Glomerular endothelial cell (primary cell): ENCODE results near the gene GMDS. TPM values are rescaled to one million over a fixed set of nuclear protein-coding genes. Genes with fewer than 3 reads are reported as not detected.

ENCODE experiments used
- DNase-seq: peaks from one replicate; pipeline ENCODE4 v3.0.0-alpha.2; 2011; ENCODE audit warnings: low read depth, low spot score; ENCODE audit errors: extremely low read depth
- total RNA-seq: library from RNA; depleted of rRNA; stranded (reverse); fragments of >200 nt; gene quantifications from 2 replicates; pipeline ENCODE4 v1.2.3, GENCODE V29; 2015

Gene GMDS
- total RNA-seq, 1 donor from 2014 or later: 26.3 TPM

GRCh38 chr6:1735239-1735803, 510.1 kb downstream of the GMDS start:
- DNase-seq: no peak

DNA sequence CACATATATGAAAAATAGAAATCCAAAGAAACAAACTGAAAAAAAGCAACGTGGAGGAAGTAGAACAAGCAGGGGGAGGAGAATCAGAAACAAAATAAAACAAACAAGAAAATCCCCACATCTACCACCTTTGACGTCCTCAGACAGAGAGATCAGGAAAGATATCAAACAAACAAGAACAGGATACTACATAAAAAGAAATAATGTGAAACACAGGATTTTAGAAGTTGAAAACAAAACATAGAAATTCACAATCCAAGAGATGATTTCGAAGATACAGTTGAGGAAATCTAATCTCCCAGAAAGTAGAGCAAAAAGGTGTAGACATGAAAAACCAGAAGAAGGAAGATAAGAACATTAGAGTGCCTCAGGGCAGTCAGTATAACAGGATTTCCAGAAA, 514.5 kb downstream of the GMDS start:
- no peak for DNase-seq

DNA sequence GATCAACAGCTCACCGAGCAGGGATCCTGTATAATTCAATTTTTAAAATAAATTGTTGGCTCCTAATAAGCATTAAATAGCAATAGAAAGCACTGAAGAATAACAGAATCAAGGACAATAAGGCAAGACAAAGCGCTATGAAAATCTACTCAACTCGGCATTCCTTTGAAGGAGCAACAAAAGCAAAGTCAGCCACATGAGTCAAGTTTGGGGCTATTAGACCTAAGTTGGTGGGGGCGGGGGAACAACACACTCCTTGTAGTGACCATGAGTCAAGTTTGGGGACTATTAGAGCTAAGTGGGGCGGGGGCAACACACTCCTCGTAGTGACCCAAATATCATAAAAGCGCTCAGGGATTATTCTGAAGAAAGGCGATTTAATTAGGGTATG, 515.7 kb downstream of the GMDS start:
- no peak for DNase-seq

- DNase-seq: no peak
Observed at GRCh38 chr6:1729133-1729749, 516.2 kb downstream of the GMDS start.

- no peak for DNase-seq
Observed at GRCh38 chr6:1726341-1726768, 519.0 kb downstream of the GMDS start.

DNA sequence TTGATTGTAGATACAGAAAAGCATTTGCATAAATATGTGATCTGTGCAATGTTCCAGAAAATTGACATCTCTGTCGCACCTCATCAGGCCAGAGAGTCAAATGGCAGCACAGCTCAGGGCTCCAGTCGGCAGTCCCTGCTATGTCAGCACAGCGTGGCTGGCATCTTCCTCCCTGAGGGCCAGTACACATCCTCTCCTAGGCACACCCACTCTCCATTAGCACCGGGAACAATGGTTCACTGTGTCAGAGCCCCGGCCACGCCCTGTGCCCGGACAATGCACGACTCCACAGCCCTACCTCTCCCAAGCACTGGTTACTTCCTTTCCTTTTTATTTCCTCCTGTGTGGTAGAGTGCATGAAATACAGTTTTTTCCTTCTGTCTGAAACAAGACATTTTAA, 520.8 kb downstream of the GMDS start:
- no peak for DNase-seq

GRCh38 chr6:1724124-1724523, 521.3 kb downstream of the GMDS start:
- no peak for DNase-seq

GRCh38 chr6:1722801-1723200, 522.6 kb downstream of the GMDS start:
- no peak for DNase-seq

GRCh38 chr6:1720620-1721322, 524.6 kb downstream of the GMDS start:
- DNase-seq: no peak

GRCh38 chr6:1719922-1720321, 525.5 kb downstream of the GMDS start:
- no peak for DNase-seq

DNA sequence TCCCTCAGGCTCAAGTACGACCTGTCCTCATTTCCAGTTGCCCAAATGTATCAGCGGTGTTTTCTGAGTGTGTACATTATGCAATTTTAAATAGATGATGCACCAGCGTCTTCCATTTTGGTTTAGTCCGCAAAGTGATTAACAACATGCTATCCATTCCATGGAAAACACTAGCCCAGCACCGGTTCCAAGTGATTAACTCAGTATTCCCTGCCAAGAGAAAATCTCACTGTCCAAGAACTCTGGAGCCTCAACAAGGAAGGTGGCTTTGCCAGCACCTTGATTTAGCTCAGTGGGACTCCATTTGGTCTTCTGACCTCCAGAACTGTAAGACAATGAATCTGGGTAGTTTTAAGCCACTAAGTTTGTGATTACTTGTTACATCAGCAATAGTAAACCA, 528.5 kb downstream of the GMDS start:
- DNase-seq: no peak

- no peak for DNase-seq
Observed at GRCh38 chr6:1716396-1716795, 529.0 kb downstream of the GMDS start.

- DNase-seq: no peak
Observed at GRCh38 chr6:1715336-1715735, 530.1 kb downstream of the GMDS start.

DNA sequence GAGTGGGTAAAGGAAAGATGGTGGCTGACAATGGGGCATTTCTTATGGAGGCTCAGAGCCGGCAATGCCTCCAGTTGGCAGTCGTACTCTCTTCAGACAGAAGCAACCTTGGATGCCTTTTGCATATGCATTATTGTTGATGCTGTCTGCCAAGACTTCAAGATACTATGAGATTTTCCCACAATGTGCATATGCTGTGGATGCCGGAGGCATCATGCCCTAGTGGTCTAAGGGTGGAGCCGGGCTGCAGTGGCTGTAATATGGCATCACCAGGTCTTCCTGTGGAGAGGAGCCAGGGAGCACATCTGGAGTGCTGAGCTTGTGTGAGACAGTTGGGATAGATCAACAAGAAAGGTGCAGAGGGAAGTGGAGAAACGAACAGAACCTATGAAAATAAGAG, 530.8 kb downstream of the GMDS start:
- no peak for DNase-seq

DNA sequence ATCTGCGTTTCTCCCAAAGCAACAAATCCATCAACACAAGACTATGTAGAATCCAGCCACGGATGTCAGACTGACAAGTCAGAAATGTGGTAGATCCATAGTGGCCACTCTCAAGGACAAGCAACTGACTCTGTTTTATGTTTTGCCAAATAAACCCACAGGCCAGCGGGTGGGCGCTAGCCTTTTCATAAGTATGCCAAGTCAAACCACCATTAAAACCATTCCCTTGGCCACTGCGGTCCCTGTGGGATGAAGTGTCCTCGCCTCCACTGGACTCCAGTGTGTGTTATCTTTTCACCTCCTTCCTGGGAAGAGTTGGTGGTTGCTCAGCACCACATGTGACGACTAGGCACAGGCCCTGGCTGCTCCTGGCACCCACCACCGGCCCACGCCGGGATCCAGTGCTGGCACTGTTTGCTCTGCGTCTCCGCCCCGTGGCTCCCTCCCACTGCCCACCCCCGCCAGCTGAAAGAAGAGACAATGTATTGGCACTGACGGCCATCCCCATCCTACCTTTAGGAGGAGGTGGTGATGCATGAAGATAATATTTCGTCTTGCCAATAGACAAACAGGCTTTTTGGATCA, 532.3 kb downstream of the GMDS start:
- no peak for DNase-seq

GRCh38 chr6:1712451-1712850, 533.0 kb downstream of the GMDS start:
- DNase-seq: no peak

GRCh38 chr6:1711136-1711535, 534.3 kb downstream of the GMDS start:
- no peak for DNase-seq

DNA sequence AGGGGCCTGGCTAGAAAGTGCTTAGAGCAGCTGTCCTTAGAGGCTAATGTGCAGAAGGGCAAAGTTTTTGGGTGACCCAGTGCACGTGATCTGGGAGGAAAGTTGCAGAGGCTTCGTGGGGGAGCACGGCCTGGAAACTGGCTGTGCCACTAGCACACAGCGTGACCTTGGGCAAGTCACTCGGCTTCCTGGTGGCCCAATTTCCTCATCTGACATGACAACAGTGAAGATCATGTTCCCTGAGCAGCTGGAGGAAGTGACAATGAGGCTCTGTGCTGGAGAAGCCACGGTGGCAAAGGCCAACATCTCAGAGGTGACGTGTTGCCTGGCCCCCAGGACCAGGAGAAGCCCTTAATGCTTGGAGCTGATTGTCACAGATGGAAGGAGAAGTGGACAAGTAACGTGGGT, 536.2 kb downstream of the GMDS start:
- no peak for DNase-seq

- no peak for DNase-seq
Observed at GRCh38 chr6:1708820-1709219, 536.6 kb downstream of the GMDS start.

DNA sequence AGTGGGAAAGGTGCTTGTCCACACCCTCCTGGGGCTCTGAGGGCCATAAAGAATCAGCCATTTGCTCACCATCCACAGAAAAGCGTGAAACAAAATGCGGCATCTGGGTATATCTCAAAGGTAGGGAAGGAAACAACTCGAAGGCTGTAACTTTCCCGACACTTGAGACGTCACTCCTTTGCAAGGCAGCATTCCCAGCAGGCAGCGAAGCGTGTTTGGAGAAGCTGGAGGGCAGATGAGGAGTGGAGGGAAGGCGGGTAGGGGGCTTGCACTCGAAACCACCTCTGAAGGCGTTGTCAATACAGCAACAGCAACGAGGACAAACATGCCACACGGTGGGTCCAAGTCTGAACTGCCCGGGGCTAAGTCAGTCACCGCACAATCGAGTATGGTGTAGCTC, 537.3 kb downstream of the GMDS start:
- DNase-seq: no peak

- DNase-seq: no peak
Observed at GRCh38 chr6:1705630-1706029, 539.8 kb downstream of the GMDS start.

- DNase-seq: no peak
Observed at GRCh38 chr6:1705183-1705582, 540.2 kb downstream of the GMDS start.
